Stimulated activated CD4-positive, alpha-beta T cell treated with anti-CD3 and anti-CD28 coated beads, Interleukin-1b, Interleukin-23, amount 100 ng/mL, for 48 hours (primary cell): ENCODE results near the gene PSTPIP1.
A peak's percentile ranks its signal among the peaks of the same experiment; 100 is the strongest.

Source experiments
- DNase-seq: peaks from one replicate; pipeline ENCODE4 v3.0.0-alpha.2; 2020

The PSTPIP1 gene

DNA sequence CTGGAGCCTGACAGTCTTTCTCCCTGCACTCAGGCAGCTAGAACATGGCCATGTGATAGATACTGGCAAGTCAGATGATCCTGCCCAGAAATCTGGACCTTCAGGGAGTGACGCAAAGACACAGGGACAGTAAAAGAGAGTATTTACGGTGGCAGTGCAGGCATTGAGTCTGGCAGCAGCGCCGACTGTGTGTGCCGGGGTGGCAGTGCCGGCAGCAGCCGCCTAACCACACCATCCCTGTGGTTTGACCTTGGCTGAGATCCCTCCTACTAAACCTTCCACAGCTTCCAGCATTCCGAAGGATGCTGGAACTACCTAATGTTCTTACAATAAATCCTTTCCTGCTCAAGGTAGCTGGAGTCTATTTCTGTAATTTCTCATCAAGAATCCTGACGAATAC, 80.6 kb downstream of the PSTPIP1 start:
- DNase-seq, result no peak

DNA sequence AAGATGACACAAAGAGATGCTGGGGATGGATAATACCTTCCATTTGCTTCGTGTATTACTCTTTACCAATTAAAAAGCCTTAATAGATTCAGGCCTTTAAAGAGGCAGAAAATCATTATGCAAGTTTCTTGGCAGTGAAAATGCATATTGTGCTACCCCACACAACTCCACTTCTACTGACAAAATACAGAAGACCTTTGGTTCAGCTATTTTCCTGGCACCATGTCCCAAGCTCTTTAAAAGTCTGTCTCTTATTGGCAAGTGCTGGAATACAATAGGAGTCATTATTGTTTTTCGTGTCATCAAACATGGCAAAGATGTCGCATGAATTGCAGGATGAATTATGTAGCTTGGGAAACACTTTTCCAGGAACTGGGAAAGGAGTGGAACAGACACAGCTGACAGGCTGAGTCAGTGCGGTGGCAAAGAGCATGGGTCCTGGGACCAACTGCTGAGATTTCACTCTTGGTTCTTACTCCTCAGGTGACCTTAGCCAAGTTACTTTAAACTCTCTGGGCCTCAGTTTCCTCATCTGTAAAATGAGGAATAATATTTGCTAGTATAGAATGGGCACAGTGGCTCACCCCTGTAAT, 81.5 kb downstream of the PSTPIP1 start:
- no peak for DNase-seq

- DNase-seq, result no peak
Measured at GRCh38 chr15:77081971-77082370, 87.0 kb downstream of the PSTPIP1 start.

- DNase-seq, result peak; percentile 75
Measured at GRCh38 chr15:77083381-77084160, 88.6 kb downstream of the PSTPIP1 start.

- no peak for DNase-seq
Measured at GRCh38 chr15:77084436-77084835, 89.5 kb downstream of the PSTPIP1 start.

- peak; percentile 14 for DNase-seq
Measured at GRCh38 chr15:77085297-77085696, 90.4 kb downstream of the PSTPIP1 start.
